ENCODE results near the gene CLEC3B. TPM values are rescaled to one million over a fixed set of nuclear protein-coding genes. Genes with fewer than 3 reads are reported as not detected.

The CLEC3B gene
- total and polyA plus RNA-seq, 2 donors (not counting 3 experiments of a cell fraction or from before 2014, with no cell fraction given), result 1.8 TPM; not detected in 1

- POLR2A ChIA-PET, result no interaction called here
These were observed 36.3 kb upstream of the CLEC3B start for GRCh38 chr3:44989636-44990373.

More at GRCh38 chr3:44989636-44990373, 36.3 kb upstream of the CLEC3B start:
- DNase-seq (ENCODE audit: low read depth, low spot score), result no peak
- peaks cover 20% of the 10 kb centered on the region for H3K79me2 ChIP-seq (ENCODE audit: control insufficient read depth, insufficient read depth, low read length)
- intact Hi-C loops (cut with micrococcal nuclease), result no loop called here
- dilution Hi-C loops (cut with MboI; ENCODE audit: extremely low pct_ligation_motif_present, low sequenced_read_pairs), result no loop called here
- no peak overlapping the region for H3K27ac ChIP-seq (ENCODE audit: insufficient read depth, low read depth, low read length)
- H3K4me3 ChIP-seq (replicated peaks in 1 of 3; ENCODE audit: insufficient read depth in 1 of 3, low read depth in 1 of 3, low read length in 3 of 3), result no peak overlapping the region
- no peak overlapping the region for H3K9ac ChIP-seq (replicated peaks; ENCODE audit: extremely low read depth, insufficient read depth, low read length)
- peak; percentile 24 for FAIRE-seq
- BruUV-seq (replicated peaks), result no TSS peak
- H2AFZ ChIP-seq (ENCODE audit: low read depth, low read length), result no peak overlapping the region
- H3K9me3 ChIP-seq (replicated peaks; ENCODE audit: control insufficient read depth, insufficient read depth, low read length), result no peaks in the 10 kb centered on the region
- H3K9me1 ChIP-seq (replicated peaks; ENCODE audit: control insufficient read depth, extremely low read depth, insufficient read depth, low read length), result no peaks in the 10 kb centered on the region
- no peak overlapping the region for H3K4me2 ChIP-seq (ENCODE audit: insufficient read depth, low read length)
- H3K36me3 ChIP-seq (ENCODE audit: control insufficient read depth in 2 of 2, extremely low read depth in 1 of 2, insufficient read depth in 2 of 2, low read length in 2 of 2), result no peaks in the 10 kb centered on the region
- H3K4me1 ChIP-seq (ENCODE audit: control insufficient read depth, extremely low read depth, insufficient read depth, low read length), result no peaks in the 10 kb centered on the region
- TF ChIP-seq MAX (IDR thresholded peaks at IDR 0.05; ENCODE audit: insufficient read depth, insufficient read length), result no peak
- no peak for TF ChIP-seq EZH2 (IDR thresholded peaks at IDR 0.05; ENCODE audit: borderline replicate concordance, low read depth, low read length, severe bottlenecking)
- no peak for TF ChIP-seq JUN (IDR thresholded peaks at IDR 0.05; ENCODE audit: borderline replicate concordance, insufficient read depth, insufficient read length, low read depth)
- no peak for TF ChIP-seq POLR2A (IDR thresholded peaks at IDR 0.05; ENCODE audit: low read depth, low read length)
- no peak for TF ChIP-seq CTCF (IDR thresholded peaks at IDR 0.05; ENCODE audit: extremely low read depth in 1 of 2, insufficient read depth in 1 of 2, low read depth in 1 of 2, low read length in 2 of 2)
- TF ChIP-seq MYC (IDR thresholded peaks at IDR 0.05; ENCODE audit: low read depth, low read length), result no peak
- TF ChIP-seq FOS (IDR thresholded peaks at IDR 0.05; ENCODE audit: borderline replicate concordance, insufficient read depth, low read length), result no peak
- TF ChIP-seq GATA2 (IDR thresholded peaks at IDR 0.05; ENCODE audit: insufficient read depth, insufficient read length, low read depth, low read length), result no peak
- TF ChIP-seq POLR2AphosphoS5 (IDR thresholded peaks at IDR 0.05; ENCODE audit: insufficient read depth, low read depth, low read length), result no peak
- no peaks in the 10 kb centered on the region for H3K27me3 ChIP-seq (ENCODE audit: control insufficient read depth in 2 of 2, insufficient read depth in 2 of 2, low read length in 2 of 2)
- CTCF ChIA-PET, result no interaction called here
- H4K20me1 ChIP-seq (replicated peaks; ENCODE audit: control insufficient read depth, extremely low read depth, insufficient read depth, low read length), result peaks cover 3% of the 10 kb centered on the region
